Mesothelial cell of epicardium (in vitro differentiated cells): ENCODE results near the gene C1orf146. TPM values are rescaled to one million over a fixed set of nuclear protein-coding genes. Genes with fewer than 3 reads are reported as not detected.
A peak's percentile ranks its signal among the peaks of the same experiment; 100 is the strongest.

Experiments used
- DNase-seq, 2 experiments: peaks; one replicate each; pipeline ENCODE4 v3.0.0; 2021; ENCODE audit warnings: low spot score in 2 of 2; ENCODE audit not compliant: unreplicated experiment in 2 of 2
- H3K27ac Mint-ChIP-seq: 2 replicates; pipeline ENCODE4 v1.8.0; 2021; ENCODE audit warnings: mixed read lengths
- H3K27me3 Mint-ChIP-seq: 2 replicates; pipeline ENCODE4 v1.8.0; 2021; ENCODE audit warnings: low read depth, mixed read lengths
- H3K36me3 Mint-ChIP-seq: 2 replicates; pipeline ENCODE4 v1.8.0; 2021; ENCODE audit warnings: mixed read lengths
- H3K4me1 Mint-ChIP-seq: 2 replicates; pipeline ENCODE4 v1.8.0; 2021; ENCODE audit warnings: mixed read lengths
- H3K4me3 Mint-ChIP-seq: 2 replicates; pipeline ENCODE4 v1.8.0; 2021; ENCODE audit warnings: mild to moderate bottlenecking, moderate library complexity, mixed read lengths
- H3K9me3 Mint-ChIP-seq: 2 replicates; pipeline ENCODE4 v1.8.0; 2021; ENCODE audit warnings: mixed read lengths
- total RNA-seq: library from RNA; stranded (reverse); gene quantifications from 3 replicates; pipeline ENCODE4 v1.2.1, GENCODE V29; 2021
- TF ChIP-seq, protein P1 (sequence below): fragments of 200-600 bp; sonication (generic); IDR thresholded peaks from one replicate; pipeline ENCODE4 v1.5.0; 2021; ENCODE audit warnings: antibody characterized with exemption; ENCODE audit not compliant: unreplicated experiment

Gene C1orf146
- total RNA-seq, 1 donor from 2014 or later = not detected

DNA sequence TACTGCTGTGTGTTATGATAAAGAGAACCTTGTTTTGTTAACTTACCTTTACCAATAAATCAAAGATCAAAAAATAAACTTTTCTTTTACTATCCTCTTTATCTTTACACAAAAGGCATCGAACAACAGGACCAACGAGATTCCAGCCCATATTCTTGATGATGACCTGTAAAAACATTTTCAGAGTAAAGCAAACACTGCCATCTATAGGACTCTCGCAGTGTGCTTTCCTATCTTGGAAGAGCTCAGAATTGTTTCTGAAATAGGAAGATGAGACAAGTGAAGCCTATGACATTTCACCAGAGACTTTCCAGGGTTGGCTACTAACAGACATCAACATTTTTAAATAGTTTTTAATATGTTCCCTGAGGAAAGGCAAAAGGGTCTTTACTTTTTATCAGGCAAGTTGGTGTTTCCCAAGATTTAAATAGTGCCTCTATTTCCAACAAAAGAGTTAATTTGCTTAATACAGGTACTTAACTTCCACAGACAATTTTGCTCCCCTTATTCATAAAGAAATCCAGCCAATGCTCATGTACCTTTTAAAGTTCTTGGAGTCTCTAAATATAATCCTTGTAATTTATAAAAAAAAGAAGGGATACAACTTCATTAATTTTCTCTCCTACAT is 73.8 kb downstream of the C1orf146 start:
- no peak for DNase-seq
- Mint-ChIP-seq H3K4me3 (no peak overlapping the region), H3K4me1 (peaks cover 4% of the 10 kb centered on the region), H3K27ac (peak overlapping the region; percentile 30), H3K27me3 (no peaks in the 10 kb centered on the region), H3K36me3 (peaks cover 35% of the 10 kb centered on the region), H3K9me3 (peaks cover 4% of the 10 kb centered on the region)
- TF ChIP-seq, protein P1, sequence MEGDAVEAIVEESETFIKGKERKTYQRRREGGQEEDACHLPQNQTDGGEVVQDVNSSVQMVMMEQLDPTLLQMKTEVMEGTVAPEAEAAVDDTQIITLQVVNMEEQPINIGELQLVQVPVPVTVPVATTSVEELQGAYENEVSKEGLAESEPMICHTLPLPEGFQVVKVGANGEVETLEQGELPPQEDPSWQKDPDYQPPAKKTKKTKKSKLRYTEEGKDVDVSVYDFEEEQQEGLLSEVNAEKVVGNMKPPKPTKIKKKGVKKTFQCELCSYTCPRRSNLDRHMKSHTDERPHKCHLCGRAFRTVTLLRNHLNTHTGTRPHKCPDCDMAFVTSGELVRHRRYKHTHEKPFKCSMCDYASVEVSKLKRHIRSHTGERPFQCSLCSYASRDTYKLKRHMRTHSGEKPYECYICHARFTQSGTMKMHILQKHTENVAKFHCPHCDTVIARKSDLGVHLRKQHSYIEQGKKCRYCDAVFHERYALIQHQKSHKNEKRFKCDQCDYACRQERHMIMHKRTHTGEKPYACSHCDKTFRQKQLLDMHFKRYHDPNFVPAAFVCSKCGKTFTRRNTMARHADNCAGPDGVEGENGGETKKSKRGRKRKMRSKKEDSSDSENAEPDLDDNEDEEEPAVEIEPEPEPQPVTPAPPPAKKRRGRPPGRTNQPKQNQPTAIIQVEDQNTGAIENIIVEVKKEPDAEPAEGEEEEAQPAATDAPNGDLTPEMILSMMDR = peak; percentile 44

Other genes with a start within 250 kb of the C1orf146 start
- gene EPHX4, start 187.9 kb upstream of the C1orf146 start, total RNA-seq = 1.3 to 1.5 TPM (median 1.4 TPM) in 3 replicates
- gene SETSIP, start 142.5 kb upstream of the C1orf146 start, total RNA-seq = not detected in 3 replicates
- gene BTBD8, start 137.6 kb upstream of the C1orf146 start, total RNA-seq = 6.6 to 8.7 TPM (median 8.4 TPM) in 3 replicates
- 22.0 to 25.3 TPM (median 22.7 TPM) in 3 replicates for gene GLMN, start 81.1 kb downstream of the C1orf146 start, total RNA-seq
- gene RPAP2, start 81.1 kb downstream of the C1orf146 start, total RNA-seq = 38.1 to 43.3 TPM (median 42.5 TPM) in 3 replicates